H1 (cell line): ENCODE data around the gene DZIP1L. TPM values are rescaled to one million over a fixed set of nuclear protein-coding genes. Genes with fewer than 3 reads are reported as not detected.

Experiments
- CTCF ChIA-PET: fragments of 300-600 bp; sonication (Branson Sonifier 250); formaldehyde crosslinking; loops from one replicate; lab custom pipeline; 2021; ENCODE audit not compliant: partially characterized antibody; lab: Charles Lee
- POLR2A ChIA-PET: fragments of 300-600 bp; sonication (Branson Sonifier 250); formaldehyde crosslinking; loops from one replicate; lab custom pipeline; 2021; ENCODE audit warnings: inconsistent platforms; ENCODE audit not compliant: partially characterized antibody; lab: Charles Lee
- DNase-seq, 2 experiments: peaks; one replicate each; pipeline versions ENCODE4 v3.0.0 to v3.0.0-alpha.2; 2010 to 2022; ENCODE audit warnings: low spot score in 2 of 2, low read depth in 1 of 2, mixed read lengths in 1 of 2
- FAIRE-seq: peaks from 2 replicates; lab custom pipeline; 2011; peaks lifted over from hg19 to GRCh38; lab: Jason Lieb, UNC
- H2AFZ ChIP-seq: 2 replicates; pipeline ENCODE4 v1.8.1; 2012; ENCODE audit warnings: low read length, inconsistent platforms
- H2AK5ac ChIP-seq: 2 replicates; pipeline ENCODE4 v1.6.1; 2013; ENCODE audit warnings: low read depth, low read length
- H2BK120ac ChIP-seq: replicated peaks from 2 replicates; pipeline ENCODE3; 2013; ENCODE audit warnings: low read depth, low read length, inconsistent platforms
- H2BK12ac ChIP-seq: 2 replicates; pipeline ENCODE4 v1.6.1; 2013; ENCODE audit warnings: low read depth, low read length
- H2BK15ac ChIP-seq: 2 replicates; pipeline ENCODE4 v1.6.1; 2013; ENCODE audit warnings: low read length
- H2BK20ac ChIP-seq: 2 replicates; pipeline ENCODE4 v1.6.1; 2013; ENCODE audit warnings: low read length
- H2BK5ac ChIP-seq: 2 replicates; pipeline ENCODE4 v1.6.1; 2013; ENCODE audit warnings: low read depth, low read length
- H3K14ac ChIP-seq: 2 replicates; pipeline ENCODE4 v1.6.1; 2013; ENCODE audit warnings: inconsistent platforms; ENCODE audit not compliant: insufficient read length
- H3K18ac ChIP-seq: 2 replicates; pipeline ENCODE4 v1.6.1; 2013; ENCODE audit warnings: low read length; ENCODE audit errors: extremely low read depth
- H3K23ac ChIP-seq: 2 replicates; pipeline ENCODE4 v1.6.1; 2013; ENCODE audit warnings: inconsistent platforms; ENCODE audit not compliant: insufficient read length
- H3K23me2 ChIP-seq: 2 replicates; pipeline ENCODE4 v1.6.1; 2013; ENCODE audit warnings: low read depth, low read length
- H3K27ac ChIP-seq: 2 replicates; pipeline ENCODE4 v1.6.1; 2011; ENCODE audit warnings: low read depth, low read length, inconsistent platforms
- H3K27me3 ChIP-seq, 4 experiments: replicated peaks in 1 of 4; 1 replicate in 1 of 4; 2 replicates in 3 of 4; pipeline versions ENCODE4 v1.6.1 to v1.8.1; 2011 to 2013; ENCODE audit warnings: low read length in 3 of 4, mild to moderate bottlenecking in 3 of 4, inconsistent platforms in 2 of 4, mixed read lengths in 2 of 4, moderate library complexity in 1 of 4; ENCODE audit not compliant: control insufficient read depth in 3 of 4, insufficient read depth in 3 of 4; ENCODE audit errors: extremely low read depth in 1 of 4
- H3K36me3 ChIP-seq, 4 experiments: 2 replicates each; pipeline versions ENCODE4 v1.6.1 to v1.8.1; 2011 to 2013; ENCODE audit warnings: mild to moderate bottlenecking in 4 of 4, low read length in 3 of 4, moderate library complexity in 2 of 4, control low read depth in 1 of 4, inconsistent platforms in 1 of 4; ENCODE audit not compliant: insufficient read depth in 4 of 4, control insufficient read depth in 2 of 4
- H3K4ac ChIP-seq: replicated peaks from 2 replicates; pipeline ENCODE3; 2013; ENCODE audit warnings: low read length, low read depth, mixed read lengths, inconsistent platforms; ENCODE audit not compliant: insufficient read length
- H3K4me1 ChIP-seq, 4 experiments: replicated peaks in 1 of 4; 1 replicate in 1 of 4; 2 replicates in 3 of 4; pipeline versions ENCODE4 v1.6.1 to v1.8.1; 2011 to 2013; ENCODE audit warnings: low read length in 3 of 4, inconsistent platforms in 2 of 4, mixed read lengths in 1 of 4; ENCODE audit not compliant: insufficient read depth in 4 of 4, control insufficient read depth in 3 of 4
- H3K4me2 ChIP-seq, 2 experiments: 2 replicates each; pipeline versions ENCODE4 v1.6.1 to v1.8.1; 2011 to 2013; ENCODE audit warnings: low read depth in 2 of 2, low read length in 2 of 2, control low read depth in 1 of 2, inconsistent platforms in 1 of 2, mild to moderate bottlenecking in 1 of 2; ENCODE audit not compliant: insufficient read depth in 1 of 2
- H3K4me3 ChIP-seq, 4 experiments: fragments of 200-600, 300-600 bp in 1 of 4; sonication (generic), shearing (Covaris generic), sonication (Bioruptor Twin) in 1 of 4; 2 replicates each; pipeline versions ENCODE4 v1.5.1 to v1.8.1; 2011 to 2016; ENCODE audit warnings: low read length in 4 of 4, low read depth in 3 of 4, control low read depth in 2 of 4, inconsistent platforms in 2 of 4, mild to moderate bottlenecking in 2 of 4, mixed read lengths in 1 of 4, moderate library complexity in 1 of 4; ENCODE audit not compliant: insufficient read depth in 2 of 4; ENCODE audit errors: extremely low read depth in 1 of 4
- H3K56ac ChIP-seq: replicated peaks from 2 replicates; pipeline ENCODE3; 2013; ENCODE audit warnings: low read depth, mild to moderate bottlenecking, mixed read lengths, low read length, inconsistent platforms; ENCODE audit not compliant: insufficient read length
- H3K79me1 ChIP-seq: 2 replicates; pipeline ENCODE4 v1.6.1; 2013; ENCODE audit warnings: low read depth, low read length, control low read depth
- H3K79me2 ChIP-seq, 2 experiments: 2 replicates each; pipeline versions ENCODE4 v1.6.1 to v1.8.1; 2012 to 2013; ENCODE audit warnings: low read length in 2 of 2, mild to moderate bottlenecking in 2 of 2, inconsistent platforms in 1 of 2; ENCODE audit not compliant: insufficient read depth in 2 of 2, control insufficient read depth in 1 of 2
- H3K9ac ChIP-seq, 4 experiments: replicated peaks in 1 of 4; 1 replicate in 1 of 4; 2 replicates in 3 of 4; pipeline versions ENCODE4 v1.6.1 to v1.8.1; 2011 to 2013; ENCODE audit warnings: low read depth in 3 of 4, low read length in 3 of 4, control low read depth in 2 of 4, mild to moderate bottlenecking in 2 of 4, moderate library complexity in 2 of 4, inconsistent platforms in 1 of 4; ENCODE audit errors: extremely low read depth in 1 of 4
- H3K9me3 ChIP-seq, 2 experiments: 2 replicates each; pipeline versions ENCODE4 v1.6.1 to v1.8.1; 2012 to 2013; ENCODE audit warnings: mild to moderate bottlenecking in 2 of 2, moderate library complexity in 2 of 2, control low read depth in 1 of 2, inconsistent platforms in 1 of 2, low read depth in 1 of 2, low read length in 1 of 2, mixed read lengths in 1 of 2; ENCODE audit not compliant: insufficient read depth in 2 of 2
- H4K20me1 ChIP-seq, 2 experiments: replicated peaks in 1 of 2; 2 replicates each; pipeline versions ENCODE3 to v1.8.1; 2011 to 2013; ENCODE audit warnings: inconsistent platforms in 2 of 2, low read length in 2 of 2, mild to moderate bottlenecking in 1 of 2; ENCODE audit not compliant: insufficient read depth in 2 of 2, control insufficient read depth in 1 of 2
- H4K5ac ChIP-seq: 2 replicates; pipeline ENCODE4 v1.6.1; 2013; ENCODE audit warnings: low read length, low read depth, mixed read lengths, inconsistent platforms; ENCODE audit not compliant: insufficient read length
- H4K8ac ChIP-seq: 2 replicates; pipeline ENCODE4 v1.8.0; 2013; ENCODE audit warnings: mild to moderate bottlenecking, moderate library complexity, low read length, inconsistent platforms; ENCODE audit not compliant: insufficient read depth; ENCODE audit errors: extremely low read depth
- H4K91ac ChIP-seq: replicated peaks from 2 replicates; pipeline ENCODE3; 2013; ENCODE audit warnings: low read length, mixed read lengths, inconsistent platforms; ENCODE audit not compliant: insufficient read length
- CBX8 ChIP-seq: fragments of 300-800, 300-1000 bp; sonication (generic); IDR thresholded peaks from 2 replicates; pipeline ENCODE4 v1.7.1; 2016; ENCODE audit warnings: low read depth, low read length, borderline replicate concordance
- E2F6 ChIP-seq: IDR thresholded peaks from 2 replicates; pipeline ENCODE4 v1.6.1; 2012; ENCODE audit warnings: inconsistent platforms
- FOSL1 ChIP-seq: IDR thresholded peaks from 2 replicates; pipeline ENCODE4 v1.6.1; 2011; ENCODE audit warnings: mild to moderate bottlenecking, low read depth, low read length, moderate library complexity; ENCODE audit not compliant: insufficient read depth
- HDAC2 ChIP-seq, 2 experiments: fragments of 300-600 bp in 1 of 2; sonication (generic) in 1 of 2; IDR thresholded peaks; 2 replicates each; pipeline ENCODE4 v1.6.1; 2011 to 2012; ENCODE audit warnings: low read depth in 2 of 2, low read length in 2 of 2, mild to moderate bottlenecking in 2 of 2, moderate library complexity in 2 of 2, borderline replicate concordance in 1 of 2, inconsistent platforms in 1 of 2
- HDAC6 ChIP-seq: IDR thresholded peaks from one replicate; pipeline ENCODE4 v1.7.1; 2012; ENCODE audit warnings: low read depth, mild to moderate bottlenecking, inconsistent platforms, low read length, moderate library complexity
- JUN ChIP-seq: IDR thresholded peaks from 2 replicates; pipeline ENCODE4 v1.6.1; 2011; ENCODE audit warnings: low read depth, mild to moderate bottlenecking, improper control_type of control experiment, low read length
- JUND ChIP-seq: IDR thresholded peaks from 2 replicates; pipeline ENCODE4 v1.6.1; 2011; ENCODE audit warnings: mild to moderate bottlenecking, improper control_type of control experiment, low read length
- NRF1 ChIP-seq: IDR thresholded peaks from 2 replicates; pipeline ENCODE4 v1.6.1; 2011; ENCODE audit warnings: mild to moderate bottlenecking, low read depth, low read length, improper control_type of control experiment
- SIN3A ChIP-seq, 2 experiments: IDR thresholded peaks in 1 of 2; conservative IDR thresholded peaks in 1 of 2; 2 replicates each; pipeline ENCODE4 v1.6.1; 2011 to 2012; ENCODE audit warnings: low read length in 2 of 2, improper control_type of control experiment in 1 of 2, low read depth in 1 of 2, mild to moderate bottlenecking in 1 of 2
- SP1 ChIP-seq: IDR thresholded peaks from 2 replicates; pipeline ENCODE4 v1.6.1; 2011; ENCODE audit warnings: low read depth, low read length
- SP2 ChIP-seq: IDR thresholded peaks from 2 replicates; pipeline ENCODE4 v1.6.1; 2012; ENCODE audit warnings: mild to moderate bottlenecking, low read length, inconsistent platforms
- TAF1 ChIP-seq: IDR thresholded peaks from 2 replicates; pipeline ENCODE4 v1.6.1; 2011; ENCODE audit warnings: mild to moderate bottlenecking, low read depth, low read length
- ZNF274 ChIP-seq: IDR thresholded peaks from 2 replicates; pipeline ENCODE4 v1.7.0; 2012; ENCODE audit warnings: low read length, borderline replicate concordance; ENCODE audit errors: extremely low read depth
- WGBS, 2 experiments: shearing (Covaris generic) in 1 of 2; methylation state at CpG; one replicate each; pipeline versions ENCODE4 v1.1.6 to v1.1.7; 2013 to 2015; ENCODE audit warnings: low lambda C conversion rate in 2 of 2, mixed read lengths in 2 of 2, inconsistent platforms in 1 of 2, low coverage in 1 of 2, missing lambda C conversion rate in 1 of 2; ENCODE audit not compliant: insufficient replicate concordance in 2 of 2, insufficient coverage in 1 of 2, insufficient read length in 1 of 2; ENCODE audit errors: extremely low coverage in 1 of 2, missing lambda C conversion rate in 1 of 2; 5-methylcytosine and 5-hydroxymethylcytosine counted together
- polyA plus RNA-seq, 7 experiments: library from polyadenylated mRNA; depleted of rRNA in 3 of 7; stranded (reverse) in 5 of 7; unstranded in 2 of 7; fragments of >200 nt in 5 of 7; fragments of 200-250 nt in 2 of 7; gene quantifications; 1 replicate in 5 of 7; 2 replicates in 1 of 7; 4 replicates in 1 of 7; pipeline versions ENCODE4 v1.2.1 to v1.2.3, GENCODE V29; 2011 to 2013; ENCODE audit warnings: missing spikeins in 2 of 7, mixed read lengths in 2 of 7
- total RNA-seq: library from RNA; stranded (reverse); fragmentation: NEBNext Ultra II Directional; extraction: Animal tissue kit (Norgen Biotek cat#: 25700); gene quantifications from 2 replicates; pipeline ENCODE4 v1.2.1, GENCODE V29; 2021

The DZIP1L gene
- total and polyA plus RNA-seq, 2 of the 8 experiments (the other 6 are each of a cell fraction or from before 2014, with no cell fraction given): 6.5 to 8.3 TPM

- Histone ChIP-seq H3K23me2 (peaks cover 2% of the 10 kb centered on the region; the same call in 1 of the 2 replicates), H3K36me3 (peaks cover 0 to 4% (median 2%) of the 10 kb centered on the region in 4 experiments; a peak in 4 of 8 replicates), H2BK5ac (no peak overlapping the region), H2AFZ (no peak overlapping the region), H3K4me1 (peaks cover 0 to 5% (median 0%) of the 10 kb centered on the region in 4 experiments; a peak in 1 of 7 replicates), H3K79me2 (no peaks in the 10 kb centered on the region), H3K27ac (no peak overlapping the region), H4K20me1 (peaks cover 0 to 6% of the 10 kb centered on the region in 2 experiments), H3K9me3 (no peaks in the 10 kb centered on the region), H4K5ac (no peak overlapping the region), H3K14ac (no peak overlapping the region), H3K4me2 (no peak overlapping the region), H3K4me3 (no peak overlapping the region), H4K91ac (no peak overlapping the region), H2BK120ac (no peak overlapping the region), H2BK12ac (no peak overlapping the region), H3K27me3 (no peaks in the 10 kb centered on the region), H3K18ac (no peak overlapping the region), H2BK15ac (no peak overlapping the region), H3K4ac (no peak overlapping the region), H2AK5ac (no peak overlapping the region), H3K23ac (no peak overlapping the region), H3K56ac (no peak overlapping the region), H3K79me1 (no peaks in the 10 kb centered on the region; the same call in 1 of the 2 replicates), H3K9ac (no peak overlapping the region), H4K8ac (no peak overlapping the region), H2BK20ac (no peak overlapping the region)
- 92% methylated on average over 1 of the region's 1 CpG; no CpG with 5 or more reads in 1 of the 2 experiments for WGBS, 2 experiments
- no peak for TF ChIP-seq JUND
- no peak for TF ChIP-seq E2F6
- TF ChIP-seq CBX8: no peak
- no peak for TF ChIP-seq SIN3A (conservative IDR thresholded peaks at IDR 0.05 in 1 of 2, IDR thresholded peaks at IDR 0.05 in 1 of 2; ENCODE audit: low read depth in 1 of 2, low read length in 2 of 2)
- no peak for TF ChIP-seq ZNF274
- TF ChIP-seq SP1: no peak
- TF ChIP-seq JUN: no peak
- no peak for TF ChIP-seq FOSL1
- TF ChIP-seq SP2: no peak
- TF ChIP-seq NRF1: no peak
- TF ChIP-seq HDAC2 (IDR thresholded peaks at IDR 0.05; ENCODE audit: borderline replicate concordance in 1 of 2, low read depth in 2 of 2, low read length in 2 of 2): no peak
- no peak for TF ChIP-seq HDAC6
- TF ChIP-seq TAF1: no peak
- CTCF ChIA-PET: interaction anchor here (1.4 to 9.5 kb wide), 2 partner anchors 14 to 57 kb away, joined by 3 to 85 read pairs; no protein-coding TSS in a partner anchor
- FAIRE-seq (no peak), DNase-seq (no peak)
- POLR2A ChIA-PET: interaction anchor here (1.3 kb wide), 1 partner anchor 68 kb away, joined by 6 read pairs; no protein-coding TSS in a partner anchor
Observed at GRCh38 chr3:138105598-138105997, 9.8 kb downstream of the DZIP1L start.
